Liver (tissue), 9 donors: Measurements from ENCODE around the gene CACNA1E. TPM values are rescaled to one million over a fixed set of nuclear protein-coding genes. Genes with fewer than 3 reads are reported as not detected.
A peak's percentile ranks its signal among the peaks of the same experiment; 100 is the strongest.

ENCODE experiments used
- DNase-seq: peaks from one replicate; pipeline ENCODE4 v3.0.0-alpha.2; 2017; ENCODE audit warnings: low spot score
- H3K27ac ChIP-seq, 2 donors: one replicate each; pipeline ENCODE4 v1.7.0; 2013; ENCODE audit warnings: inconsistent platforms in 2 of 2, low read length in 2 of 2, control low read depth in 1 of 2, low read depth in 1 of 2, mild to moderate bottlenecking in 1 of 2
- H3K27me3 ChIP-seq, 4 donors: one replicate each; pipeline versions ENCODE4 v1.6.1 to v1.7.0; 2013; ENCODE audit warnings: low read length in 3 of 4, inconsistent platforms in 1 of 4, mild to moderate bottlenecking in 1 of 4, moderate library complexity in 1 of 4; ENCODE audit not compliant: control insufficient read depth in 4 of 4, insufficient read depth in 4 of 4
- H3K36me3 ChIP-seq, 4 donors: one replicate each; pipeline versions ENCODE4 v1.6.1 to v1.7.0; 2013; ENCODE audit warnings: low read length in 3 of 4, mild to moderate bottlenecking in 3 of 4, low read depth in 1 of 4, moderate library complexity in 1 of 4; ENCODE audit not compliant: control insufficient read depth in 4 of 4, insufficient read depth in 3 of 4
- H3K4me1 ChIP-seq, 4 donors: one replicate each; pipeline versions ENCODE4 v1.6.1 to v1.7.0; 2013; ENCODE audit warnings: low read length in 3 of 4, mild to moderate bottlenecking in 3 of 4, moderate library complexity in 1 of 4; ENCODE audit not compliant: control insufficient read depth in 4 of 4, insufficient read depth in 4 of 4
- H3K4me3 ChIP-seq, 3 donors: one replicate each; pipeline versions ENCODE4 v1.6.1 to v1.7.0; 2013; ENCODE audit warnings: low read length in 3 of 3, control low read depth in 1 of 3, low read depth in 1 of 3, mild to moderate bottlenecking in 1 of 3
- H3K9ac ChIP-seq, 2 donors: one replicate each; pipeline ENCODE4 v1.7.0; 2013; ENCODE audit warnings: low read length in 2 of 2, mild to moderate bottlenecking in 2 of 2, moderate library complexity in 2 of 2, control low read depth in 1 of 2, low read depth in 1 of 2
- H3K9me3 ChIP-seq, 4 donors: one replicate each; pipeline versions ENCODE4 v1.6.1 to v1.7.0; 2013; ENCODE audit warnings: low read length in 3 of 4; ENCODE audit not compliant: control insufficient read depth in 4 of 4
- ATF3 ChIP-seq: IDR thresholded peaks from 2 replicates; pipeline ENCODE4 v1.6.1; 2016; ENCODE audit warnings: antibody characterized with exemption
- CTCF ChIP-seq: fragments of 150-350 bp; IDR thresholded peaks from 2 replicates; pipeline ENCODE4 v1.5.1; 2017; ENCODE audit warnings: improper control_type of control experiment, low read depth, low read length; ENCODE audit not compliant: missing input control
- EGR1 ChIP-seq, 2 donors: IDR thresholded peaks; 2 replicates each; pipeline ENCODE4 v1.6.1; 2016 to 2018; ENCODE audit warnings: antibody characterized with exemption in 2 of 2, low read depth in 2 of 2
- FOXA1 ChIP-seq: IDR thresholded peaks from 2 replicates; pipeline ENCODE4 v1.6.1; 2016; ENCODE audit warnings: antibody characterized with exemption
- FOXA2 ChIP-seq: IDR thresholded peaks from 2 replicates; pipeline ENCODE4 v1.6.1; 2016; ENCODE audit warnings: antibody characterized with exemption
- GABPA ChIP-seq, 2 donors: IDR thresholded peaks in 1 of 2; conservative IDR thresholded peaks in 1 of 2; 2 replicates each; pipeline ENCODE4 v1.6.1; 2016; ENCODE audit warnings: antibody characterized with exemption in 2 of 2, mild to moderate bottlenecking in 1 of 2, moderate library complexity in 1 of 2
- HNF4A ChIP-seq, 2 donors: conservative IDR thresholded peaks; 2 replicates each; pipeline ENCODE4 v1.6.1; 2016; ENCODE audit warnings: antibody characterized with exemption in 2 of 2, mild to moderate bottlenecking in 2 of 2
- HNF4G ChIP-seq: IDR thresholded peaks from 2 replicates; pipeline ENCODE4 v1.6.1; 2016; ENCODE audit warnings: antibody characterized with exemption
- JUND ChIP-seq, 2 donors: IDR thresholded peaks; 2 replicates each; pipeline ENCODE4 v1.6.1; 2016; ENCODE audit warnings: antibody characterized with exemption in 2 of 2
- NR2F2 ChIP-seq: IDR thresholded peaks from 2 replicates; pipeline ENCODE4 v1.6.1; 2016; ENCODE audit warnings: antibody characterized with exemption
- RAD21 ChIP-seq, 2 donors: IDR thresholded peaks; 2 replicates each; pipeline ENCODE4 v1.6.1; 2016; ENCODE audit warnings: antibody characterized with exemption in 2 of 2, mild to moderate bottlenecking in 2 of 2
- REST ChIP-seq: IDR thresholded peaks from 2 replicates; pipeline ENCODE4 v1.6.1; 2016; ENCODE audit warnings: antibody characterized with exemption, mild to moderate bottlenecking
- RXRA ChIP-seq, 2 donors: IDR thresholded peaks; 2 replicates each; pipeline ENCODE4 v1.6.1; 2017 to 2018; ENCODE audit warnings: antibody characterized with exemption in 2 of 2, mild to moderate bottlenecking in 1 of 2
- SP1 ChIP-seq: IDR thresholded peaks from 2 replicates; pipeline ENCODE4 v1.6.1; 2018; ENCODE audit warnings: antibody characterized with exemption, mild to moderate bottlenecking
- TAF1 ChIP-seq: conservative IDR thresholded peaks from 2 replicates; pipeline ENCODE4 v1.6.1; 2016; ENCODE audit warnings: antibody characterized with exemption, mild to moderate bottlenecking
- YY1 ChIP-seq: IDR thresholded peaks from 2 replicates; pipeline ENCODE4 v1.6.1; 2016; ENCODE audit warnings: antibody characterized with exemption, mild to moderate bottlenecking
- ZBTB33 ChIP-seq: IDR thresholded peaks from 2 replicates; pipeline ENCODE4 v1.6.1; 2016; ENCODE audit warnings: antibody characterized with exemption
- WGBS: extraction: QIAGEN DNeasy Blood & Tissue Kit; methylation state at CpG from one replicate; pipeline ENCODE4 v1.1.7; 2013; 5-methylcytosine and 5-hydroxymethylcytosine counted together
- polyA plus RNA-seq, 2 donors: library from polyadenylated mRNA; stranded (reverse) in 1 of 2; unstranded in 1 of 2; fragments of 200-250 nt in 1 of 2; fragments of >200 nt in 1 of 2; fragmentation: Nextera tagmentation in 1 of 2; extraction: Ambion mirVana in 1 of 2; gene quantifications; one replicate each; pipeline versions ENCODE4 v1.2.1 to v1.2.3, GENCODE V29; 2013 to 2015
- total RNA-seq, 2 donors: library from RNA; depleted of rRNA; stranded (reverse); fragments of >200 nt; gene quantifications; one replicate each; pipeline ENCODE4 v1.2.3, GENCODE V29; 2014
- TF ChIP-seq, protein P1 (sequence below): IDR thresholded peaks from 2 replicates; pipeline ENCODE4 v1.6.1; 2016; ENCODE audit warnings: antibody characterized with exemption
- donor health status: healthy.
- donor health status: healthy.
- donor health status: healthy.
- donor health status: healthy.
- donor health status: healthy.

The CACNA1E gene
- total and polyA plus RNA-seq, 4 donors: under 0.01 to 0.08 (median 0.01) TPM; not detected in 1

GRCh38 chr1:181618559-181618958, 135.2 kb downstream of the CACNA1E start:
- Histone ChIP-seq H3K27me3 (no peaks in the 10 kb centered on the region), H3K36me3 (no peaks in the 10 kb centered on the region), H3K9ac (no peak overlapping the region), H3K4me3 (no peak overlapping the region), H3K27ac (no peak overlapping the region), H3K9me3 (peaks cover 0 to 4% (median 2%) of the 10 kb centered on the region in 4 donors), H3K4me1 (no peaks in the 10 kb centered on the region)
- no peak for DNase-seq
- TF ChIP-seq FOXA2 (peak; percentile 50), HNF4G (no peak), ZBTB33 (no peak), FOXA1 (peak; percentile 36), REST (no peak), RXRA (IDR thresholded peaks at IDR 0.05) (peak in 1 of 2 donors; percentile 45), JUND (IDR thresholded peaks at IDR 0.05) (peak in 1 of 2 donors; percentile 15), RAD21 (IDR thresholded peaks at IDR 0.05) (peak in 1 of 2 donors; percentile 5), YY1 (no peak), EGR1 (IDR thresholded peaks at IDR 0.05; ENCODE audit: low read depth in 2 of 2) (no peak), HNF4A (conservative IDR thresholded peaks at IDR 0.05) (peak; percentile 40 to 72), SP1 (no peak), ATF3 (no peak), GABPA (IDR thresholded peaks at IDR 0.05 in 1 of 2, conservative IDR thresholded peaks at IDR 0.05 in 1 of 2) (no peak), NR2F2 (no peak), CTCF (no peak), TAF1 (no peak)
- TF ChIP-seq, protein P1, sequence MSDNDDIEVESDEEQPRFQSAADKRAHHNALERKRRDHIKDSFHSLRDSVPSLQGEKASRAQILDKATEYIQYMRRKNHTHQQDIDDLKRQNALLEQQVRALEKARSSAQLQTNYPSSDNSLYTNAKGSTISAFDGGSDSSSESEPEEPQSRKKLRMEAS: no peak
- 14% methylated on average over 2 of the region's 2 CpGs for WGBS
